ENCODE measurements around the gene INS. TPM values are rescaled to one million over a fixed set of nuclear protein-coding genes. Genes with fewer than 3 reads are reported as not detected.

INS gene
- total and polyA plus RNA-seq, 7 donors, result 0.73 to 51.7 TPM; not detected in 5

- WGBS, 2 donors, result 2 to 4% methylated on average over 22 of the region's 22 CpGs
- intact Hi-C loops (cut with DNase I), result loop anchor here (1.0 to 5.0 kb wide), 4 partner anchors 269 to 499 kb away; partner anchors contain the start of gene TNNI2
- no peak overlapping the region for H3K27ac ChIP-seq
- peaks cover 5 to 54% (median 47%) of the 10 kb centered on the region in 3 donors for H3K27me3 ChIP-seq
- H3K9me3 ChIP-seq, result no peaks in the 10 kb centered on the region
- TF ChIP-seq POLR2AphosphoS5 (IDR thresholded peaks at IDR 0.05), result no peak
- TF ChIP-seq, protein P1, sequence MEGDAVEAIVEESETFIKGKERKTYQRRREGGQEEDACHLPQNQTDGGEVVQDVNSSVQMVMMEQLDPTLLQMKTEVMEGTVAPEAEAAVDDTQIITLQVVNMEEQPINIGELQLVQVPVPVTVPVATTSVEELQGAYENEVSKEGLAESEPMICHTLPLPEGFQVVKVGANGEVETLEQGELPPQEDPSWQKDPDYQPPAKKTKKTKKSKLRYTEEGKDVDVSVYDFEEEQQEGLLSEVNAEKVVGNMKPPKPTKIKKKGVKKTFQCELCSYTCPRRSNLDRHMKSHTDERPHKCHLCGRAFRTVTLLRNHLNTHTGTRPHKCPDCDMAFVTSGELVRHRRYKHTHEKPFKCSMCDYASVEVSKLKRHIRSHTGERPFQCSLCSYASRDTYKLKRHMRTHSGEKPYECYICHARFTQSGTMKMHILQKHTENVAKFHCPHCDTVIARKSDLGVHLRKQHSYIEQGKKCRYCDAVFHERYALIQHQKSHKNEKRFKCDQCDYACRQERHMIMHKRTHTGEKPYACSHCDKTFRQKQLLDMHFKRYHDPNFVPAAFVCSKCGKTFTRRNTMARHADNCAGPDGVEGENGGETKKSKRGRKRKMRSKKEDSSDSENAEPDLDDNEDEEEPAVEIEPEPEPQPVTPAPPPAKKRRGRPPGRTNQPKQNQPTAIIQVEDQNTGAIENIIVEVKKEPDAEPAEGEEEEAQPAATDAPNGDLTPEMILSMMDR (IDR thresholded peaks at IDR 0.05), result peak; percentile 67 to 87 (median 84)
- no peaks in the 10 kb centered on the region for H3K36me3 ChIP-seq
- peaks cover 0 to 7% (median 6%) of the 10 kb centered on the region in 4 donors for H3K4me1 ChIP-seq
- peak; percentile 88 for DNase-seq
- no peak overlapping the region for H3K4me3 ChIP-seq
Measured at GRCh38 chr11:2151500-2152257, 9.3 kb downstream of the INS start.

DNA sequence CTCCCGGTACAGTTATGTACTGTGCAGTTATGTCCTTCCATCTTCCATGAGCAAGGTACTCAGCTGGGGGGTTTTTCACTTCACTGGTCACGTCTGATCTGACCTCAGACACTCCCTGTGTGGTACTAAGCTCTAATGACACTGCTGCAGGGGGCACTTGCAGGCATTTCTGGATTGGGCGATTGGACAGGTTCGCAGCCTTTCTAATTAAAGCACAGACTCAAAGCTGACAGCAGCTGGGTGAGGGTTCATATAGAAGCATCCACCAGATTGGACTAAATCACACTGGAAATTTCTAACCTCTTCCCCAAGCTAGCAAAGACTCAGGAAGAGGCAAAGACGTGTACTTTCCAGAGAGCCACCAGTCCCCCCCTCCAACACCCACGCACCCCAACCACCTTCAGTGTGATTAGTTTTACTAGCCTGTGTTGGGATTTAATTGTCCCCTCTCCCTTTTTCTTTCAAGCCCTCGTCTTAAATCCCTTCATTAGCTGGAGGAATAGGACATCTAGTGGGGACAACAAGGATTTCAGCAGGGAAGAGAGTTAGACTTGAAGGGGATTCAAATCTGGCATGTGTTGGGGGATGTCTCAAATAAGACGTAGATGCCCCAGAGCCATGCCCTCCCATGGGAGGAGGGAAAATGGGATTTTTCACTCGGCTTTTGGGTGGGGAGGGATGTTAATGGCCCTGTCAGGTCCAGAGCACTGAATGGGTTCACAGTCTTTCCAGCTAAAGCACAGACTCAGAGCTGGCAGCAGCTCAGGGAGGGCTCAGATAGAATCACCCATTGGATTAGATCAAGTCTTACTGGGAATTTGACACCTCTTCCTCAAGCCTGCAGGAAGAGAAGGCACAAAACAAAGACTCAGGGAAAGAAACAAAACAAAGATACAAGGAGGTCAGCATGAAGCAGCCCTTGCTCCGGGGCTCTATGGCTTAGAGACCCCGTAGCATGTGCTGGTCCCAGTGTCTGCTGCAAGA is 10.9 kb downstream of the INS start:
- H3K4me1 ChIP-seq, result peaks cover 0 to 7% (median 6%) of the 10 kb centered on the region in 4 donors
- TF ChIP-seq EP300 (IDR thresholded peaks at IDR 0.05) (no peak), POLR2A (IDR thresholded peaks at IDR 0.05) (no peak), POLR2AphosphoS5 (IDR thresholded peaks at IDR 0.05) (no peak)
- TF ChIP-seq, protein P1 (IDR thresholded peaks at IDR 0.05), result no peak
- intact Hi-C loops (cut with DNase I), result loop anchor here (2.0 to 5.0 kb wide), 3 partner anchors 313 to 498 kb away; partner anchors contain the start of gene TNNI2
- no peak for DNase-seq
- no peaks in the 10 kb centered on the region for H3K36me3 ChIP-seq
- H3K27me3 ChIP-seq, result peaks cover 19 to 63% (median 55%) of the 10 kb centered on the region in 3 donors
- no peak overlapping the region for H3K4me3 ChIP-seq
- H3K27ac ChIP-seq, result no peak overlapping the region
- WGBS, 2 donors, result 25 to 29% methylated on average over 11 of the region's 11 CpGs
- H3K9me3 ChIP-seq, result no peaks in the 10 kb centered on the region

DNA sequence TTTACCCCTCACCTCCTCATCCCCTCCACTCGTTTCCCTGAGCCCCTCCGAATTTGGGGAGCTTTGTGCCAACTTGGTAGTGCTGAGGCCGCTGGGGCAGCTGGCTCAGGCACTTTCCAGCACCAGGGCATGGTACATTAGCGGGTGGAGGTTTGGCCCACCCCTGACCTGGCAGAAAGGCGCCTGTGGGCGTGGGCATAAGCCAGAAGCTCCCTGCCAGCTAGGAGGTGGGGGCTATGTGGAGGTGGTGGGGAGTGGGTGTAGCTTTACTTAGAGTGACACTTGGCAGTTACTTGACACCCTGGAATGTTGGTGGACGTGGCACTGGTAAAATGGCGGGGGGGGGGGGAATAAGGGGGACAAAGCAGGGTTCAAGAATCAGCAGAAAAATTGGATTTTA is 11.5 kb downstream of the INS start:
- 32 to 63% methylated on average over 8 of the region's 8 CpGs for WGBS, 2 donors
- H3K27ac ChIP-seq, result no peak overlapping the region
- DNase-seq, result no peak
- H3K4me1 ChIP-seq, result peaks cover 0 to 7% (median 6%) of the 10 kb centered on the region in 4 donors
- peaks cover 25 to 70% (median 62%) of the 10 kb centered on the region in 3 donors for H3K27me3 ChIP-seq
- H3K36me3 ChIP-seq, result no peaks in the 10 kb centered on the region
- TF ChIP-seq, protein P1 (IDR thresholded peaks at IDR 0.05), result no peak
- TF ChIP-seq POLR2A (IDR thresholded peaks at IDR 0.05), result no peak
- no peak for TF ChIP-seq POLR2AphosphoS5 (IDR thresholded peaks at IDR 0.05)
- intact Hi-C loops (cut with DNase I), result no loop called here
- no peak overlapping the region for H3K4me3 ChIP-seq
- no peaks in the 10 kb centered on the region for H3K9me3 ChIP-seq

DNA sequence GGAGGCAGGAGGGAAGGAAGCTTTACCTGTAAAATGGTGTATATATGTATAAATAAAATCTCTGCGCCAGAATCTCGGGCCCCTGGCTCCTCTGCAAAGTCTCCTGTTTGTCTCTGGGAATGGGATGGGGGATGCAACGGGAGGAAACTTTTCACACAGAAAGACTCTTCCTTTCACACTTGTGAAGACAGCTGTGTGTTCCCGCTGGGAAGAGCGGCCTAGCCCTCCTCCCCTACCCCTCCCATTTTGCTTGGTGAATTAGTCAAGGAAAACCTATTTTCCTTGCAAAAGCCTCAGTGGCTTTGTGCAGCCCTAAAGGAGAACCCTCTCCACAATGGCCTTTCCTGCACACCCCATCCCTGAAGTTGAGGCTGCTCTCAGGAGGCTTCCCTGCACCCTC is 12.4 kb downstream of the INS start:
- peaks cover 0 to 15% (median 6%) of the 10 kb centered on the region in 4 donors for H3K4me1 ChIP-seq
- no peak overlapping the region for H3K27ac ChIP-seq
- DNase-seq, result no peak
- H3K4me3 ChIP-seq, result no peak overlapping the region
- no peaks in the 10 kb centered on the region for H3K36me3 ChIP-seq
- H3K9me3 ChIP-seq, result no peaks in the 10 kb centered on the region
- intact Hi-C loops (cut with DNase I), result no loop called here
- TF ChIP-seq POLR2A (IDR thresholded peaks at IDR 0.05) (no peak), POLR2AphosphoS5 (IDR thresholded peaks at IDR 0.05) (no peak), EP300 (IDR thresholded peaks at IDR 0.05) (no peak)
- TF ChIP-seq, protein P1 (IDR thresholded peaks at IDR 0.05), result no peak
- 52 to 53% methylated on average over 5 of the region's 5 CpGs for WGBS, 2 donors
- H3K27me3 ChIP-seq, result peaks cover 34 to 78% (median 70%) of the 10 kb centered on the region in 3 donors
